CD4-positive, alpha-beta T cell treated with Interleukin-15 for 1 hour (primary cell): Measurements from ENCODE around the gene ZSWIM1.
"Not testable (repeated sequence)": the region's sequence is repeated elsewhere in the genome, so short reads cannot be mapped to it uniquely, and the experiment has no call there.

Source experiments
- DNase-seq: peaks from one replicate; pipeline ENCODE4 v3.0.0-alpha.2; 2020

ZSWIM1 gene

DNA sequence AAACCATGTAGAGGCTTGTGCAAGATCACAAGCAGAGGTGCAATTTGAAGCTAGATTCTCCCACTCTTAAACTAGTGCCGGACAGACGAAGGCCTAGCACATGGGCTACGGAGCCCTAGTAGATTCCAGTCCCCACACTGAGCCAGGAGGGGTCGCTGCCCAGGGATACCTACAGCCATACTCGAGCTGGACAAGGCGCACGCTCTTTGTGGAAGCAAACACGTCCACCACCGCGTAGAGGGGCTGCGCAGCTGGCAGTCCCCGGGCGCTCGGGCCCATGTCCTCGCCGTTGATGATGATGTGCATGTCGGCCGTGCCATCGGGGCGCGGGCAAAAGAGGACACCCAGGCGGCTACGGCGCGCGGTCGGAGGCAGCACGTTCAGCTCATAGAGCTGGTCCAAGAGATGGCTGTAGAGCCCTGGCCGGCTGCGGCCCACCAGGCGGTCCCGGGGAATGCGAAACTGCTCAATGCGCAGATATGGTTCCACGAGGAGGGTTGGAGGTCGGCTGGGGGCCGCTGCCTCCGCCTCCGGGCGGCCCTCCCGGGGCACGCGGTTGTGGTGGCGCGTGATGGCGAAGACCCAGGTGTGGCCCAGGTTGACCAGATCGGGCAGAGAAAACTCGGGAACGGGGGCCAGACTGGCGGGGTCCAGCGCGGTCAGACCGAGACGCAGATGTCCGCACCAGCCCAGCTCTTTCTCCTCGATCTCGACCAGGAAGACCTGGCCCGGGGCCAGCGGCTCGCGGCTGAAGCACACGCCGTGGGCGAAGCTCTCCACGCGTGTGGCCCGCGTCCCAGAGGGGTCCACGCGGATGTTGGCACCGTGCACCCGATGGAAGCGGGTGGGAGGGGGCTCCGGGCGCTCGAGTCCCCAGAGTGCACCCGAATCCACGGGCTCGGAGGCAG lies 9.3 kb downstream of the ZSWIM1 start:
- DNase-seq: peak; percentile 61

DNA sequence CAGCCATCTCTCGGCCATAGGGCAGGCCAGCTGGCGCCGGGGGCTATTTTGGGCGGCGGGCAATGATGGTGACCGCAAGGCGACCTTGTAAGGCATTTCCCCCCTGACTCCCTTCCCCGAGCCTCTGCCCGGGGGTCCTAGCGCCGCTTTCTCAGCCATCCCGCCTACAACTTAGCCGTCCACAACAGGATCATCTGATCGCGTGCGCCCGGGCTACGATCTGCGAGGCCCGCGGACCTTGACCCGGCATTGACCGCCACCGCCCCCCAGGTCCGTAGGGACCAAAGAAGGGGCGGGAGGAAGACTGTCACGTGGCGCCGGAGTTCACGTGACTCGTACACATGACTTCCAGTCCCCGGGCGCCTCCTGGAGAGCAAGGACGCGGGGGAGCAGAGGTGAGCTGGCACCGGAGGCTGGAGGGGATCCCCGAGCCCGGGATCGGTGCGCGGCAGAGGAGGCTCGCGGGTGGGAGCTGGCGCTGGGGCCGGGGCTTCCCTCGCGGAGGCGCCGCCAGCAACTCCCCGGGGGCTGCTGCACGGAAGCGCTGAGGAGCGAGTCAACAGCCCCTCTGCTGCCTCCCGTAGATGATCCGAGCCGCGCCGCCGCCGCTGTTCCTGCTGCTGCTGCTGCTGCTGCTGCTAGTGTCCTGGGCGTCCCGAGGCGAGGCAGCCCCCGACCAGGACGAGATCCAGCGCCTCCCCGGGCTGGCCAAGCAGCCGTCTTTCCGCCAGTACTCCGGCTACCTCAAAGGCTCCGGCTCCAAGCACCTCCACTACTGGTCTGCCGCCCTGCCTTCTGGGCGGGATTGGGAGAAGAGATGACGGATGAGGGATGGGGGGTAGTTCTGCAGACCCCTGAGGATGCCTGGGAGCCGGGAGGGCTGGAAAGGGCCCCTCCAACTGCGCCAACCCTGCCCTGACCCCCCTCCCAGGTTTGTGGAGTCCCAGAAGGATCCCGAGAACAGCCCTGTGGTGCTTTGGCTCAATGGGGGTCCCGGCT lies 10.3 kb downstream of the ZSWIM1 start, which contains the start of the genes CTSA and NEURL2:
TSS of gene CTSA (plus strand) at position 351 of the 999 bp plus-strand sequence. CDS start at position 585, 234 bp downstream.
TSS of gene NEURL2 (minus strand) at position 224 of the 999 bp plus-strand sequence. CDS start at position 7, 217 bp downstream.
- peak; percentile 81 for DNase-seq

DNA sequence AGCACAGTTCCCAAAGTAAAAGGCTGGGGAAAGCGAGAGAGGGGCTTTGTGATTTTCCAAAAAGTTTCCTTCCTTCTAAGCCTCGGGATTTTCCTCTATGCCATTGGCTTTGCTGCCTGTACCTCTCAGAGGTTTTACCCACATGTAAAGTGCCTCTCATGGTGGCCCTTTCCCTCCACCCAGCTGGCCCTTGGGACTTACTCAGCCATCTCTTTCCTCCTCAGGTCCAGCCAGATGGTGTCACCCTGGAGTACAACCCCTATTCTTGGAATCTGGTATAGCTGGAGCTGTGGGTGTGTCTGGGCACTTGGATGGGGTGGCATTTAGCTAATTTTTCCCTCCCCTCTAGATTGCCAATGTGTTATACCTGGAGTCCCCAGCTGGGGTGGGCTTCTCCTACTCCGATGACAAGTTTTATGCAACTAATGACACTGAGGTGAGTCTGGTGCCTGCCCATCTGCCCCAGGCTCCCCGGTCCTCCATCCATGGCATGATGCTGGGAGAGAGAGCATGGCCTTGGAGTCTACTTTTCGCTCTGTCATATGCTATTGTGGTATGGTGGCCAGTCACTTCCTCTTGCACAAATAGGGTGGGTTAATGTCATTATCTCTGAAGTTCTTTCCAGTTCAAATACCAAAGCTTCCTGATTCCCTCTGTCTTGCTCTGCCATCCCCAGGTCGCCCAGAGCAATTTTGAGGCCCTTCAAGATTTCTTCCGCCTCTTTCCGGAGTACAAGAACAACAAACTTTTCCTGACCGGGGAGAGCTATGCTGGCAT lies 11.2 kb downstream of the ZSWIM1 start:
- DNase-seq: no peak

DNA sequence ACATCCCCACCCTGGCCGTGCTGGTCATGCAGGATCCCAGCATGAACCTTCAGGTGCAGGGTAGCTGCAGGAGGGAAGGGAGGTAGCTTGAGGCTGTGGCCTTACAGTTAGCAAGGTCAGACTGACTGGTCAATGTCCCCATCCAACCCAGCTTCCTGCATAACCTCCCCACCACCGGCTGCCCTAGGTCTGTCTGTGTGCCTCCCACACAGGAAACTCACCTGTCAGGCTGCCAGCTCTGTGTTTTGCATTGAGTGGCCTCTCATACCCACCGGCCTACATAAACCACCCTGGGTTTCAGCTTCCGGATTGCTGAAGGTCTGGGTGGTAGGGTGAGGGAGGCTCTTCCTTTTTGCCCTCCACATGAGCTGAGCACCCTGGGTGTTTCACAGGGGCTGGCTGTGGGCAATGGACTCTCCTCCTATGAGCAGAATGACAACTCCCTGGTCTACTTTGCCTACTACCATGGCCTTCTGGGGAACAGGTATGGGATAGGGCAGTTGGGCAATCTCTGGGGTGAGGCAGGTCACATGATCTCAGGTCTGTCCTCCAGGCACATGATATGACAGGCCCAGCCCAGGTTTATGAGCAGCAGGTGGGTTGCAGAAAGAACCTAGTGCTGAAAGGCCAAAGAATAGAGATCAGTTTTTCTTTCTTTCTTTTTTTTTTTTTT lies 11.9 kb downstream of the ZSWIM1 start:
- DNase-seq: no peak

DNA sequence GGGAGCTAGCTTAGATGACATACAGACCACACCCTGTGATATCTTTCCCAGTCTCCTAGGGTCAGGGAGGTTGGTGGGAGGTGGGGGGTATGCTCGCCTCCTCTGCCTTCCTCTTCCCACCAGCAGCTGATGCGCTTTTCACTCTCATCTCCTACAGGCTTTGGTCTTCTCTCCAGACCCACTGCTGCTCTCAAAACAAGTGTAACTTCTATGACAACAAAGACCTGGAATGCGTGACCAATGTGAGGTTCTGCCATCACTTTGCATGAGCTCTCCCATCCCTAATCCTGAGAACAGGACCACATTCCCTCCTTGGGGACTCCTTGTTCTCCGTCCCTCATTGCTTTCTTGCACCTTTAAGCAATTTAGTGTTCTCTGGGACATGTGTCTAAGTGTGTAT lies 12.8 kb downstream of the ZSWIM1 start:
- no peak for DNase-seq

DNA sequence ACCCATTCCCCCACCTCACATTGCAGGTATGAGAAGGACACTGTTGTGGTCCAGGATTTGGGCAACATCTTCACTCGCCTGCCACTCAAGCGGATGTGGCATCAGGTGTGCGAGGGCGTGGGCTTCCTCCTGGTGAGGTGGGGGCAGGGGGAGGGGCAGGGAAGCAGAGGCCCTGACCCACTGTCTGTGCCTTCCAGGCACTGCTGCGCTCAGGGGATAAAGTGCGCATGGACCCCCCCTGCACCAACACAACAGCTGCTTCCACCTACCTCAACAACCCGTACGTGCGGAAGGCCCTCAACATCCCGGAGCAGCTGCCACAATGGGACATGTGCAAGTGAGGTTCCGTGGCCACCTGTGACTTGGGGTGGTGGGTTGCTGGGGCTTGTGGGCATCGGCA lies 13.8 kb downstream of the ZSWIM1 start:
- no peak for DNase-seq

DNA sequence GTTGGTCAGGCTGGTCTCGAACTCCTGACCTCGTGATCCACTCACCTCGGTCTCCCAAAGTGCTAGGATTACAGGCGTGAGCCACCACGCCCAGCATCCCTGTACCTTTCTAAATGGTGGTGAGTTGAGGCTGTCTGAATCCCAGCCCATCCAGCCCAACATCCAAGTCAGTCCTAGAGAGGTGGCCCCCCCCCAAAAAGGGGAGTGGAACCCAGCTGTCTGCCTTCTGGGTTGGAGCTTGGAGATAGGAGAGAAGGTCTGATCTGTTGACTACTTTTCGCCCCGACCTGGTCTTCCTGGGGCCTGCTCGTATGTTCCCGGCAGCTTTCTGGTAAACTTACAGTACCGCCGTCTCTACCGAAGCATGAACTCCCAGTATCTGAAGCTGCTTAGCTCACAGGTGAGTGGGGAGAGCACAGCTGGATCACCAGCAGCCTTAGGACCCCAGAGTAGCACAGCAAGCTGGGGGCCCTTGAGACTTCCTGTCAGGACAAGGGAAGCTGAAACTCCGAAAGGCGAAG lies 15.7 kb downstream of the ZSWIM1 start:
- no peak for DNase-seq

DNA sequence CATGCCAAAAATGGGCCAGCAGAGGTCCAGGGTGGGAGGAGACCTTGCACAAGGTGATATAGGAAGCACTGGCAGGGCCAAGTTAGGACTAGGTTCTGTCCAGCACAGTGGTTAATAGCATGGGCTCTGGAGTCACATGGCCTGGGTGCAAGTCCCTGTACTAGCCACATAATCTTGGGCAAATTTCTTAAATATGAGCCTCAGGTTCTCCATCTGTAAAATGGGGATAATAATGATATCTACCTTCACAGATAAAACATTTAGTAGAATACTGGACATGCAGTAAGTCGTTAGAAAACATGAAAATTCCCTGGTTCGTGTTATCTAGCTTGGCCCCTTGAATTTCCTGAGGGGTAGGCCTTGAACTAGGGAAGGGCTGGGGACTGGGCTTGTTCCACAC lies 16.3 kb downstream of the ZSWIM1 start:
- DNase-seq: no peak

DNA sequence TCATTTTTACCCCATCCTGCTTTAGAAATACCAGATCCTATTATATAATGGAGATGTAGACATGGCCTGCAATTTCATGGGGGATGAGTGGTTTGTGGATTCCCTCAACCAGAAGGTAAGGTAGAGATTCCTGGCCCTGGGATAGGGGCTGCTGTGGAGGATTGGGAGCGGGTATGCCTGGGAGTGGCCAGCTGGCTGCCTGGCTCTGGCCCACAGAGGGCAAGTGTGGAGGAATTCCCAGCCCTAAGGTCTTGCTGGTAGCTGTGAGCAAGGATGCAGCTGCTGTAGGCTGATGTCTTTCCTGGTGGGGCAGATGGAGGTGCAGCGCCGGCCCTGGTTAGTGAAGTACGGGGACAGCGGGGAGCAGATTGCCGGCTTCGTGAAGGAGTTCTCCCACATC lies 16.7 kb downstream of the ZSWIM1 start:
- no peak for DNase-seq

DNA sequence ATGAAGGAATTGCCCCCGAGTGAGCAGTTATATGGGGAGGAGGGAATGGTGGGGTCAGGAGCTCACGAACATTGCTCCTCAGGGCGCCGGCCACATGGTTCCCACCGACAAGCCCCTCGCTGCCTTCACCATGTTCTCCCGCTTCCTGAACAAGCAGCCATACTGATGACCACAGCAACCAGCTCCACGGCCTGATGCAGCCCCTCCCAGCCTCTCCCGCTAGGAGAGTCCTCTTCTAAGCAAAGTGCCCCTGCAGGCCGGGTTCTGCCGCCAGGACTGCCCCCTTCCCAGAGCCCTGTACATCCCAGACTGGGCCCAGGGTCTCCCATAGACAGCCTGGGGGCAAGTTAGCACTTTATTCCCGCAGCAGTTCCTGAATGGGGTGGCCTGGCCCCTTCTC lies 17.3 kb downstream of the ZSWIM1 start:
- no peak for DNase-seq

DNA sequence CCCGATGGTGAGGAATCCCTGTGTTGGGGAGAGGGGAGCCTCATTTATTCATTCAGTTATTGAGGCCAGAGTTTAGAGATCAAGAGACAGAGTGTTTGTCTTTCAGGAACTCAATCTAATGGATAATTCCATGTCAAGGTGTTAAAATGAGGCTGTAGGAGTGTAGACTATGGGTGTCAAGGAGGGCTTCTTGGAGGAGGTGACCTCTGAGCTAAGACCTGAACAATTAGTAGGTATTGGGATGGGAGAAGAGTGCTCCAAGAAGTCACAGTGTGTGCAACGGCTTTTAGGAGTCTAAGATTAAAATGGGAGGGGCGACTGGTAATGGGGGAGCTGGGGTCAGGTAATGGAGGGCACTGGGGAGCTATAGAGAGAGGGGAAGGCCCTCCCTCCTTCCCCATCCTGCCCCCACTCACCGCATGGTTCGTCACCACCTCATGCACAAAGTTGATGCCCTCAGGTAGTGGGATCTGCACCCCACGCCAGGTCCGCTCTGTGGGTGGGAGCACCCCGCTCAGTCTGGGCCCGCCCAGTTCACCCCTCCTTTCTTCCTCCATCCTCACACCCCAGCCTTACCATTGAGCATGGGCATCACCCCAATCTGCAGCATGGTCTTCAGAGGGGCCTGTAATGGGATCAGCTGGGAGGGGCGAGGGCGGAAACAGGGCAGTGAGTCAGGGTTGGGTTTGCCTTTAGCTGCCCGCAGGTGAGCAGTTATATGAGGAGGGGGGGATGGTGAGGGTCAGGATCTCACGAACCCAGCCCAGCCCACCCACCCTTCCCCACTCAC lies 18.2 kb downstream of the ZSWIM1 start:
- DNase-seq: no peak

DNA sequence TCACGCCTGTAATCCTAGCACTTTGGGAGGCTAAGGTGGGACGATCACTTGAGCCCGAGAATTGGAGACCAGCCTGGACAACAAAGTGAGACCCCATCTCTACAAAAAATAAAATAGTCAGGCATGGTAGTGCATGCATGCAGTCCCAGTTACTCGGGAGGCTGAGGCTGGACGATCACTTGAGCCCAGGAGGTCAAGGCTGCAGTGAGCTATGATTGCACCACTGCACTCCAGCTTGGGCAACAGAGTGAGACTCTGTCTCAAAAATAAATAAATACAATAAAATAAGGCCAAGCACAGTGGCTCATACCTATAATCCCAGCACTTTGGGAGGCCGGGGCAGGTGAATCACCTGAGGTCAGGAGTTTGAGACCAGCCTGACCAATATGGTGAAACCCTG lies 20.3 kb downstream of the ZSWIM1 start:
- DNase-seq: not testable (repeated sequence)

DNA sequence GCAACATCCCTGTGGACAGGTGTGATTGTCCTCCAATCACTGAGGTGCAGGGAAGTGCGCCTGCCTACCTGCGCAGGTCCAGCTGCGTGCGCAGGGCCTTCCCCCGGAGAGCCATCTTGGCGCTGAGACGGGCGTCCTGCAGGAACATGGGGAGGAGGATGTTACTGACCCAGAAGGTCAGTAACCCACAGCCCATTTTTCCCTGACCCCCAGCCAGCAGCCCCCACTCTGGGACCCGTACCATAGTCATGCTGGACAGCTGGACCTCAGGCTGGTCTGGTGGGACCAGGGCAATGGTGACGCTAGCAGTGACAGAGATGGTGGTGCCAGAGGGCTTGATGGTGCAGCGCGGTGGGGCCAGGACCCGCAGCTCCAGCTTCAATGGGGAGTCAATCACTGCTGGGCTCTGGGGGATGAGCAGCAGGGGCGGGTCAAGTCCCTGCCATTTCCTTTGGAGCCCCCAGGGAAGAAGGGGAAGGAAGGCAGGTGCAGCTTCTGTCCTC lies 21.2 kb downstream of the ZSWIM1 start:
- no peak for DNase-seq

DNA sequence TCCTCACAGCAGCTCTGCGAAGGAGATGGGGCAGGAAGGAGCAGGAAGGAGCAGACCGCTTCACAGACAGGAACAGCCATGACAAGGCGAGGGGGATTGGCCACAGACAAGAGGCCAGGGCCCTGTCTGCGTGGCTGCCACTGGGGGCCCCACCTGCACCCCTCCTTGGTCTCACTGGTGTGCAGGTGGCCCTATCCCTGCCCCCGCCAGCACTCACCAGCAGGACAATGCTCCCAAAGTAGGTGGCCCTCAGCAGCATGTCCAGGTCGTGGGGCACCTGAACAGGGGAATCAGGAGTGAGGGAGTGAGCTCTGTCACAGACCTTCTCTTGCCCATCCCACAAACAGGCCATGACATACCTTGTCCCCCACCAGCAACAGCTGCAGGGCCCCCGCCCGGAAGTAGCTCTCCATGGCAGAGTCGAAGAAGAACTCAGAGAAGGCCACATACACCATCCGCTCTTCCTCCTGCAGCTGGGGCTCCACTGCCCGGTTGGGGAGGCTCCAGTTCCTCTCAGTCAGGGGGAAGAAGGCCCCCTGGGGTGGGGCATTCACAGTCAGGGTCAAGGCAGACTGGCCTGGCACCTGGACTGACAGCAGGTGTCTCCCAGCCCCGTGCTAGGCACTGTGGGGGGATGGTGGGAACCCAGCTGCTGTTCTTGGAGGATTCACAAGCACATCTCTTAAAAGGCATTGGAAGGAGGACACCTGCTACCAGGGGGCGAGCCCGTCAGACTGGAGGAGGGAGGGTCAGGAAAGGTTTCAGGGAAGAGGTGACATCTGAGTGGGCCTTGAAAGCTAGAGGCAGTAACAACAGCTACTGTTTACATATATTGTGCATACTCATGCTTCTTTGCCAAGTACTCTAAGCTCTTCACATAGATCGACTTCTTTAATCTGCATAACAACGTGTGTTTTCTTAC lies 23.8 kb downstream of the ZSWIM1 start:
- no peak for DNase-seq

DNA sequence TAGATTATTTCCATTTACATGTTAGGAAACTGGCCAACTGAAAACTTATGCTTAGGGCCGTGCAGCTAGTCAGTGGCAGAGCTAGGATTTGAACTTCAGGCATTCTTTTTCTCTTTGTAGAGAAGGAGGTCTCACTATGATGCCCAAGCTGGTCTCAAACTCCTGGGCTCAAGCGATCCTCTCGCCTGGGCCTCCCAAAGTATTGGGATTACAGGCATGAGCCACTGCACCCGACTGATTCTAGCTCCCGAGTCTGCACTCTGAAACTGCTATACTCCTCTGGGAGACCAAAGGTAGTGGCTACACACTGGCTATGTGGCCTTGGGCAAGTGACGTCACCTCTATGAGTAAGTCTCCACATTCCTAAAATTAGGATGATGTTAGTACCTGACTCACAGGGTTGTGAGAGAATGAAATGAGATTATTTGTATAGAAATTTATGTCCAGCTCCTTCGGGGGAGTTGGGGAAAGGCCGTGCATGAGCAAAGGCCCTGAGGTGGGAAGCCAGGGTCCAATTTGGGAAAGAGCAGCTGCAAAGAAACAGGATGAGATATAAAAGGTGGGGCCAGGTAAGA lies 24.6 kb downstream of the ZSWIM1 start:
- no peak for DNase-seq

DNA sequence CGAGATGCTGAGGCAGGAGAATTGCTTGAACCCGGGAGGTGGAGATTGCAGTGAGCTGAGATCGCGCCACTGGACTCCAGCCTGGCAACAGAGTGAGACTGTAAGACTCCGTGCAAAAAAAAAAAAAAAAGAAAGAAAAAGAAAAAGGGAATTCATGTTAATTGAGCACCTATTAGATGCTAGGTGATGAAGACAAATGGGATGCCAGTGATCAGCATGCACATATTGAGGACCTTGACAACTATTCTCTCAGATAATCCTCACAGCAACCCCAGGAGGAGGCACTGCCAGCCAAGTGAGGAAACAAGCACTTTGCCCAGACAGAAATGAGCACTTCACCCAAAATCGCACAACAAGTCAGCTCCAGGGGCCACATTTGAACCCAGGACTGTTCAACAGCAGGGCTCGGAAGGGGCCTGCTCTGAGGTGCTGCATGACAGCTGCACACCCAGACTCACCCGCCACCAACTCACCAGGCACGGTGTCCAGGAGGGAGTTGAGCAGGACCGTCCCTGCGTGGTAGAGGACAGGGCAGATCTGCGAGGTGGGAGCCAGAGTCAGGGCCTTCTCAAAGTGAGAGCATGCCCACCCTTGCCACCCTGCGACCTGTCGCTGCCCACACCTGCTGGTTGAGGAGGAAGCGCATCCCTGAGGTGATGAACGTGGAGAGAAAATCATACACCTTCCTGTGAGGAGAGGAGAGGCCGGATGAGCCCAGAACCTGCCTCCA lies 26.4 kb downstream of the ZSWIM1 start:
- DNase-seq: no peak

DNA sequence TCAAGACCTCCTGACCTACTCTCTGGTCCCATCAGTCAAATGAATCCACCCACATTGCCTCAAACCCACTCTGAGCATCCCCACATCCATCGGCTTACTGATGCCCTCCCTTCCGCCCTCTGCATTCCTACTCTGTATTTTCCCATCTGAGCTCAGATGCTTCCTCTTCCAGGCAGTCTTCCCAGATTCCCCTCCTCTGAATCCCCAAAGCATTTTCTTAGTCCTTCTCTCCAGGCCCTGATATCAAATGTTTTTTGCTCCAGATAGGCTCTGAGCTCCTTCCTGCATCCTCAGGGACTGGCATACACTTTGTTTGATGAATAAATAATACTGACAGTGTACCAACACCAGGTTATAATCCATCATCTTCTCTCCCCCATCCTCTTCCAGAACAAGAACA lies 27.1 kb downstream of the ZSWIM1 start:
- no peak for DNase-seq

DNA sequence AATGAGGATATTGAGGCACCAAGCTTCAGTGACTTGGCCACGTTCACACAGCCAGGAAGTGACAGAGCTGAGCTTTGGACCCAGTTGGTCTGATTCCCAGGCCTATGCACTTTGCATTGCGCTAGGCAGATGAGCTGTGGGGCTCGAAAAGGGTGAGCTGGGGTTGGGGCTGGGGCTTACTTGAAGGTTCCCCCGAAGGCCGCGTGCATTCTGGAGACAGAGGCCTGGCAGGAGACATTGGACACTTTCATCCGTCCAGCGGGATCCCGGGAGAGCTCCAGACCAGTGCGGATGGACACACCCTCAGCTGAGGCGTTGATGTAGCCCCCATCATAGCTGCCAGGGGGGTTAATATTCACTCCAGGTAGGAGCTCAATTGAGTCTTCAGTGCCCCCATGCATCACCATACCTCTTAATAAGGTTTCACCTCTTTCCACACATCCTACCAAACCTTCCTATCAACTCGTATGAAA lies 28.3 kb downstream of the ZSWIM1 start:
- DNase-seq: no peak
